Hematopoietic multipotent progenitor cell treated with erythropoietin and hydrocortisone succinate and interleukin-3 and kit ligand, for 4 days (in vitro differentiated cells): ENCODE results near the gene TMEM234.

Experiments used
- DNase-seq: peaks from one replicate; pipeline ENCODE4 v3.0.0-alpha.2; 2015

The TMEM234 gene

DNA sequence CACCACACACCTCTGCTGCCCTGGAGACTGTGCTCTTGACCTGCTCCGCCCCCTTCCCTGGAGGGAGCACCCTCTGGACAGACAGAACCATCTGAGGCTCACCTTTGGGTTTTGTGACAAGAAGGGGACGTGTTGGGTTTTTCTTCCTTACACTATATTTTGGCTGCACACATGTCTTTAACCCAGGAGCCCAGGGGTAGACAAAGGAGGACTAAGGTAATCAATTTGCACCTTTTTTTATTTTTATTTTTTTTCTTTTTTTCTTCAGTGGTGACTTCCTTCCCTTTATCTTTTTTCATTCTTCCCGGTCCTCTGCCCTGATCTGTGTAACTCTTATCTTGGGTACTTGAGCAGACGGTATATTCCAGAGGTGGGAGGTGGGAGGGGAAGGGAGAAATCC lies 51.2 kb downstream of the TMEM234 start:
- no peak for DNase-seq
